NCI-H2196 treated with DMSO at 0.1 percent for 48 hours (cell line): Measurements from ENCODE around the gene RNF13.

Experiments used
- DNase-seq: peaks from one replicate; lab custom pipeline; 2025; ENCODE audit not compliant: unreplicated experiment; lab: John Stamatoyannopoulos, UW

The RNF13 gene

DNA sequence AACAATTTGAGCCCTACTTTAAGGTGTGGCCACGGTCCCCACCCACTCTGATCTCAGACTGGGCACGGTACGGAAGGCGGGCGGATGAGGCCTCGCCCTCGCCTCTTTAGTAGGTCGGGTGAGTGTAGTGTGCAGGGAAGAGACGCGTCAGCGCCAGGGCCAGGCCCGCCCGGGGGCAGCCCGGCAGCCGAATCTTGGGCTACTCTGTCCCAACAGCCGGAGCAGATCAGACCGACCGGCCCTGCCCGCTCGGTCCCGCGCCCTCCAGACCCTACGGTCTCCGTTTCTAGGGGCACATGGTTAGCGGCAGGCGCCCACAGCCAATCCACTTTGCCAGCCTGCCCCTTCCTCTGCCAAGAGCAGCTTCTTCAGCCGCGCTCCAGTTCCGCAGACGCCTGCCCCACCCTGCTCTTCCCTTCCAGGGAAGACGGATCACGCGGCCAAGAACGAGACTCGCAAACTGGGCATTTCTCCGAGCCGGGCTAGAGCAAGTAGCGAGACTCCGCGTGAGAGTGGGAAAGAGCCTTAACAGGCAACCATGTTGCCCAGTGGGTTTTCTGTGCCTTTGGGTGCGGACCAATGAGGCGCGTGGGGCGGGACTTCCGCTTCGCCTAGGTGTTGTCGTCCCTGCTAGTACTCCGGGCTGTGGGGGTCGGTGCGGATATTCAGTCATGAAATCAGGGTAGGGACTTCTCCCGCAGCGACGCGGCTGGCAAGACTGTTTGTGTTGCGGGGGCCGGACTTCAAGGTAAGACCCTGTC lies at the start of gene RNF13:
Gene RNF13, plus strand, starts transcription at position 610 of the 761 bp plus-strand sequence. CDS start 32,812 bp downstream, outside the sequence.
- DNase-seq, result peak; percentile 93

- DNase-seq, result no peak
These were observed 49.3 kb upstream of the RNF13 start for GRCh38 chr3:149763565-149764195.

DNA sequence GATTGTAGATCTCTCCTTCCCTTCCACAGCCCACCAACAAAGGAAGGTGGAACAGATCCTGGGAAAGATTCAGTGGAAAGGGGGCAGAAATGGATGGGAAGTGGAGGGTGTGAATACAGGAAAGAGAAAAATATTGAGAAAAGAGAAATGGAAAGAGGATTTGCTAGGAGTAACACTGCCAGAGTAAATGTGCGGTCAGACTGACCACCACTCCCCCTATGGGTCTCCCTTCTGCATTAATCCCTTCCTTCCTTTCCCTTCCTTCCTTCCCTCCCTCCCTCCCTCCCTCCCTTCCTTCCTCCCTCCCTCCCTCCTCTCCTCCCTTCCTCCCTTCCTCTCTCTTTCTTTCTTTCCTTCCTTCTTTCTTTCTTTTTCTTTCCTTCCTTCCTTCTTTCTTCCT lies 48.7 kb upstream of the RNF13 start:
- no peak for DNase-seq

GRCh38 chr3:149765762-149766334 lies 47.2 kb upstream of the RNF13 start:
- peak; percentile 23 for DNase-seq

GRCh38 chr3:149767720-149768119 lies 45.3 kb upstream of the RNF13 start:
- no peak for DNase-seq

GRCh38 chr3:149768704-149769103 lies 44.3 kb upstream of the RNF13 start:
- no peak for DNase-seq

GRCh38 chr3:149770246-149770645 lies 42.8 kb upstream of the RNF13 start:
- no peak for DNase-seq

DNA sequence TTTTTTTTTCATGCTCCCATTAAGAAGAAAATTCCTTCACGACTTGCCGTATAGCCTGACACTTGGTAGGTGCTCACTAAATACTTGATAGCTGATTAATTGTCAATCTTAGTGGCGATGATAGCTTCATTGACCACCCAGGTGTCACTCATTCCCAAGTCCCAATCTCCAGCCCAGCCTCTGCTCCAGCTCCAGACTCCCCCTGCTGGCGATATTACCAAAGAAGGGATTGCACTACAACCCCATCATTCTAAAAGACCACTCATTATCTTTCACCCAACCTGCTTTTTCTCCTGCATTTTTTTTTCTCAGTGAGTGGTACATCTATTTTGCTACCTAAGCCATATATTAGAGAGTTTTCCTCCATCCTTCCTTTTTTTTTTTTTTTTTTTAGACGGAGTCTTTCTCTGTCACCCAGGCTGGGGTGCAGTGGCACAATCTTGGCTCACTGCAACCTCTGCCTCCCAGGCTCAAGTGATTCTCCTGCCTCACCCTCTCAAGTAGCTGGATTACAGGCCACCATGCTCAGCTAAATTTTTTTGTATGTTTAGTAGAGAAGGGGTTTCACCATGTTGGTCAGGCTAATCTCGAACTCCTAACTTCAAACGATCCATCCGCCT lies 41.3 kb upstream of the RNF13 start:
- DNase-seq, result no peak

- DNase-seq, result no peak
These were observed 40.2 kb upstream of the RNF13 start for GRCh38 chr3:149772861-149773260.

- no peak for DNase-seq
These were observed 36.8 kb upstream of the RNF13 start for GRCh38 chr3:149776170-149776569.

DNA sequence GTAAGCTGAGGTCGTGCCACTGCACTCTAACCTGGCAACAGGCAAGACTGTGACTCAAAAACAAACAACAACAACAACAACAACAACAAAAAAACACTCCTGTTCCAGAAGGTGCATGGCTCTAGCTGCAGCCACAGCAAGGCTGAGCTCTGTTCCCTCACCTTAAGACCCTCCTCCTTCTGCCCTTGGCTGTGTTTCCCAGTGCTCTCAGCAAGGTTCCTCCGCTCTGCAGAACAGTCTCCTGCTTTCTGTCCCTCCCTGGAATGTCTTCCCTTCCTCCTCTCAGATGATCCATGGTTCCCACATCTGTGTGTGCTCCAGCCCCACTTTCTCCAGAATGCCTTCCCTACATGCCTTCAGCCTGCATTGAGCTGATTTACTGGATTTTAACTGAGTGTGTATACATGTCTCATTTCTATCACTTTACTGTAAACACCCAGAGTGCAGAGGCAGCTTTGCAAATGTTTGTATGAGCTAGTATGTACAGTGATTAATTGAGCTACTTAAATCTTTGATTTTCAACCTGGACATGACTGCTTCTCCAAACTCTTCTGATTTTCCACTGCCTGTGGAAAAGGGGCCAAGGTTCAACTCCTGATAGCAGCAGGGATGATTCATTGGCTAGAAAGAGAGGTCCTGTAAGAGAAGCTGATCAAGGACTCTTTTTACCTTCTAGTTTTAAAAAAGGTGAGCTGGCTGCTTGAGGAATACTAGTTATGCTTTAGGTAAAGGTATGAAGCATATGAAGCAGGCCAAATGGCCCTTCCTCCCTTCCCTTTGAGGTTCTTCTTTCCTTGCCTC lies 35.4 kb upstream of the RNF13 start:
- DNase-seq, result no peak

DNA sequence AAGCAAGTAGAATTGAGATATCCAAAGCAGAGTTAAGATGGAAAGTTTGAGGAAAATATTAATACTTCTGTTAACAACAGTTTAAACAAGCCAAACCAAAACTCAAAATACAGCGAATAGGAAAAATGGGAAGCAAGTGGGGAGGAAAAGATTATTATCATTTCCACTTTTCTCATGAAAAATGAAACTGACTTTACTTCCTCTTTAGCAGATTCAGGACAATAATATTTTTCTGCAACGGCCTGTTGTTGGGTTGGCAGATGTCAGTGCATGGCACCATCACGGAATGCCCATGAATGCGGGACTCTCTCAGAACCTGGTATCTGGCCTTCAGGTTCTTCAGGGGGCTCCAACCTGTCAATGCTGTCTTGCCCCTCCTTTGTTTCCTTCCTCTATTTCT lies 31.8 kb upstream of the RNF13 start:
- no peak for DNase-seq

DNA sequence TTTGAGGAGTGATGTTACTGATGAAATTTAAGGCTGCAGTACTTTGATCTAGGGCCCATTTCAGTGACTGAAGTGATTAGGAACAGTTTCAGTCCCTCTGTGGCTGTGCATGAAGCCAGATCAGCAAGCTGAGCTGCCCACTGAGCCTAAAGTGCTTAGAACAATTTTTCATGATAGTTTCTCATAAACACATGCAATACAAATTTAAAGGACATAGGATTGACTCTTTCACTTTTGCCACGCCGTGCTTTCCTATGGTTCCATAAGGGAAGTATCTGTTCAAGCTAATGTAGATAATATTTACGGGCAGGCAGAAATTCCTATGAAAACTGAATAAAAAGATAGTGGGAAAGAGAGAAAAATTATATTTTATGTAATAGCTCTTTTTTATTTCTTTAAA lies 31.3 kb upstream of the RNF13 start:
- no peak for DNase-seq

GRCh38 chr3:149783576-149783975 lies 29.4 kb upstream of the RNF13 start:
- DNase-seq, result no peak

- DNase-seq, result no peak
These were observed 28.8 kb upstream of the RNF13 start for GRCh38 chr3:149784064-149784704.

- DNase-seq, result no peak
These were observed 22.7 kb upstream of the RNF13 start for GRCh38 chr3:149790268-149790667.

DNA sequence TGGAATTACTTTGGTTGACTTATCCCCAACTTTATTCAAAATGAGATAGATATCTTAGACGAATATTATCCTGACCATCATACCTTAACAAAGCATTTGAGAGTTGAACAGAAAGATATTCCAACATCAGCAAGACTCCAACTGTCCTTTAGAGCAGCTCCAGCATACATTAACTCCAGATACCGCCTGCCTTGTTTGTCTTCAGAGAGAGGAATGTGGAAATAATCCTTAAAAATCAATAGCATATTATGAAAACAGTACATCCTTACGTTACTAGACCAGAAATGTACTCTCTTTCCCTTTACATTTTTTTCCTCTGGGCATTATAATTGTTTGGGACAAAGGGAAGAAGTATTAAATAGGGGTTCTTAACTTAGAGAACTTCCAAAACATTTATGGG lies 22.3 kb upstream of the RNF13 start:
- DNase-seq, result no peak

- DNase-seq, result no peak
These were observed 20.4 kb upstream of the RNF13 start, which contains the start of gene ANKUB1 for GRCh38 chr3:149792452-149793270. ANKUB1 (minus strand) TSS chr3:149792554; CDS start chr3:149792366, 188 bp downstream.

DNA sequence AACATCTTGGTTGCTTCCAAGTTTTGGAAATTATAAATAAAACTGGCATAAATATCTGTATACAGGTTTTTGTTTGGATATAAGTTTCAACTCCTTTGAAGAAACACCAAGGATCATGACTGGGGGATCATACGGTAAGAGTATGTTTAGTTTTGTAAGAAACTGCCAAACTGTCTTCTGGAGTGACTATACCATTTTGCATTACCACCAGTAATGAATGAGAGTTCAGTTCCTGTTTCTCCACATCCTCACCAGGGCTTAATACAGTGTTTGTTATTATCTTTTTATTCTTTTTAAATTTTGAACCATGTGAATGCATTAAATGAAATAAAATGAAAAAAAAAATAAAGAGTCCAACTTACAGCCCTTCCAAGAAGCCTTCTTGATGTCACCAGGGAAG lies 17.0 kb upstream of the RNF13 start:
- DNase-seq, result no peak

DNA sequence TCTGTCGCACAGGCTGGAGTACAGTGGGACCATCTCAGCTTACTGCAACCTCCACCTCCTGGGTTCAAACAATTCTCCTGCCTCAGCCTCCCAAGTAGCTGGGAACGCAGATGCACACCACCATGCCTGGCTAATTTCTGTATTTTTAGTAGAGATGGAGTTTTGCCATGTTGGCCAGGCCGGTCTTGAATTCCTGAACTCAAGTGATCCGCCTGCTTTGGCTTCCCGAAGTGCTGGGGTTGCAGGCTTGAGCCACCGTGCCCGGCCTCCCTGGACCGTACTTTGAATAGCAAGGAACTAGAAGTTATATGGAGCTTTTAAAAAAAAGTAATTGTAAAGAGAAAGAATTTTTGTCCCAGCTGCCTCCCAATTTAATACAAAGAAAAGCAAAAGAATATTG lies 12.3 kb upstream of the RNF13 start:
- no peak for DNase-seq
